Measurements from ENCODE around the gene SPI1. TPM values are rescaled to one million over a fixed set of nuclear protein-coding genes. Genes with fewer than 3 reads are reported as not detected.

Gene SPI1
- total and polyA plus RNA-seq, 4 donors, result 6.3 to 56.0 (median 39.4) TPM

- intact Hi-C loops (cut with DNase I), result loop anchor here (5.0 to 10.0 kb wide), 5 partner anchors 103 to 473 kb away; partner anchors contain the start of genes ARFGAP2 (in 1 of the 2) and NR1H3 (in 1 of the 2)
- no peak for ATAC-seq (ENCODE audit: low FRiP score)
- 86 to 92% methylated on average over 6 of the region's 6 CpGs for WGBS, 2 donors
- no peaks in the 10 kb centered on the region for H3K27me3 ChIP-seq (ENCODE audit: control insufficient read depth in 1 of 2, insufficient read depth in 2 of 2, low read length in 1 of 2)
- H3K36me3 ChIP-seq (ENCODE audit: control insufficient read depth in 1 of 2, insufficient read depth in 2 of 2, low read length in 1 of 2), result no peaks in the 10 kb centered on the region
- DNase-seq, result peak in 1 of 2 donors; percentile 44
- no peak overlapping the region for H3K27ac ChIP-seq (ENCODE audit: low read depth in 1 of 2, low read length in 2 of 2)
- H3K4me3 ChIP-seq (ENCODE audit: low read length in 2 of 2), result no peak overlapping the region
- H3K4me1 ChIP-seq (ENCODE audit: control insufficient read depth in 1 of 2, insufficient read depth in 2 of 2, low read length in 2 of 2), result no peaks in the 10 kb centered on the region
- no peaks in the 10 kb centered on the region for H3K9me3 ChIP-seq (ENCODE audit: control insufficient read depth, low read length)
These were observed 20.2 kb downstream of the SPI1 start for GRCh38 chr11:47357985-47358730.

GRCh38 chr11:47356998-47357329 lies 21.4 kb downstream of the SPI1 start:
- ATAC-seq (ENCODE audit: low FRiP score) (no peak), DNase-seq (no peak)
- Histone ChIP-seq H3K9me3 (ENCODE audit: control insufficient read depth, low read length) (no peaks in the 10 kb centered on the region), H3K4me3 (ENCODE audit: low read length in 2 of 2) (no peak overlapping the region), H3K36me3 (ENCODE audit: control insufficient read depth in 1 of 2, insufficient read depth in 2 of 2, low read length in 1 of 2) (no peaks in the 10 kb centered on the region), H3K4me1 (ENCODE audit: control insufficient read depth in 1 of 2, insufficient read depth in 2 of 2, low read length in 2 of 2) (no peaks in the 10 kb centered on the region), H3K27me3 (ENCODE audit: control insufficient read depth in 1 of 2, insufficient read depth in 2 of 2, low read length in 1 of 2) (no peaks in the 10 kb centered on the region), H3K27ac (ENCODE audit: low read depth in 1 of 2, low read length in 2 of 2) (no peak overlapping the region)
- intact Hi-C loops (cut with DNase I), result loop anchor here (5.0 to 10.0 kb wide), 5 partner anchors 102 to 472 kb away; partner anchors contain the start of genes ARFGAP2 (in 1 of the 2) and NR1H3 (in 1 of the 2)
- 93 to 94% methylated on average over 1 of the region's 1 CpG for WGBS, 2 donors

DNA sequence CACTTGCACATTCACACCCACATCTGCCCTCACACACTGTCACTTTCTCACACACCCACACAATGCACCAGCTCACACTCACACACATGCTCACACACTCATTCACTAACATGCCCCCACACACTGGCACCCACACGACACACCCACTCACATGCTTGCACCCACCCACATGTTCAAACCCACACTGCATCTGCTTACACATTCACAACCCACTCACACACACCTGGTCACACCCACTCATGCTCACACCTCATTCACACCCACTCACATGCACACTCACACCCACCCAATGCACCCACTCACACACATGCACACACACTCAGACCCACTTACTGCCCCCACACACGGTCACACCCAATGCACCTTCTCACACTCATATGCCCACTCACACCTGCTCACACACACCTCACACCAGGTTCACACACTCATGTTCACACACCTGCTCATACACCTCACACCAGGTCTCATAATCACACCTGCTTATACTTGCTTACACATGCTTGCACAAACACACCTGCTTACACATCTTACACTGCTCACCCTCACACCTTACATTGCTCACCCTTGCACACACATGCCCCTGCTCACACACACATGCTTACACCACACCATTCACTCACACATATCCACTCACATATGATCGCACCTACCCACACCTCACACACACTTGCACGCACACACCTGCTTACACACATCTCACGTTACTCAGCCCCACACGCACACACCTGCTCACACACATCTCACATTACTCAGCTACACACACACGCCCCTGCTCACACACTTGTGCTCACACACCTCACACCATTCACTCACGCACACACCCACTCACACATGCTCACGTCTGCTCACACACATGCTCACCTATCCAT lies 22.0 kb downstream of the SPI1 start:
- no peaks in the 10 kb centered on the region for H3K27me3 ChIP-seq (ENCODE audit: control insufficient read depth in 1 of 2, insufficient read depth in 2 of 2, low read length in 1 of 2)
- 91 to 93% methylated on average over 9 of the region's 9 CpGs for WGBS, 2 donors
- intact Hi-C loops (cut with DNase I), result loop anchor here (5.0 to 10.0 kb wide), 5 partner anchors 102 to 472 kb away; partner anchors contain the start of genes ARFGAP2 (in 1 of the 2) and NR1H3 (in 1 of the 2)
- no peak for ATAC-seq (ENCODE audit: low FRiP score)
- no peak overlapping the region for H3K27ac ChIP-seq (ENCODE audit: low read depth in 1 of 2, low read length in 2 of 2)
- no peaks in the 10 kb centered on the region for H3K9me3 ChIP-seq (ENCODE audit: control insufficient read depth, low read length)
- H3K36me3 ChIP-seq (ENCODE audit: control insufficient read depth in 1 of 2, insufficient read depth in 2 of 2, low read length in 1 of 2), result no peaks in the 10 kb centered on the region
- DNase-seq, result peak in 1 of 2 donors; percentile 32
- no peaks in the 10 kb centered on the region for H3K4me1 ChIP-seq (ENCODE audit: control insufficient read depth in 1 of 2, insufficient read depth in 2 of 2, low read length in 2 of 2)
- no peak overlapping the region for H3K4me3 ChIP-seq (ENCODE audit: low read length in 2 of 2)

GRCh38 chr11:47355283-47356128 lies 22.8 kb downstream of the SPI1 start:
- no peaks in the 10 kb centered on the region for H3K36me3 ChIP-seq (ENCODE audit: control insufficient read depth in 1 of 2, insufficient read depth in 2 of 2, low read length in 1 of 2)
- peak overlapping the region; percentile 24 for H3K4me3 ChIP-seq (ENCODE audit: low read length in 2 of 2)
- no peaks in the 10 kb centered on the region for H3K4me1 ChIP-seq (ENCODE audit: control insufficient read depth in 1 of 2, insufficient read depth in 2 of 2, low read length in 2 of 2)
- H3K27me3 ChIP-seq (ENCODE audit: control insufficient read depth in 1 of 2, insufficient read depth in 2 of 2, low read length in 1 of 2), result no peaks in the 10 kb centered on the region
- H3K27ac ChIP-seq (ENCODE audit: low read depth in 1 of 2, low read length in 2 of 2), result no peak overlapping the region
- intact Hi-C loops (cut with DNase I), result loop anchor here (2.0 to 10.0 kb wide), 7 partner anchors 101 to 471 kb away; partner anchors contain the start of genes ARFGAP2 (in 2 of the 2) and NR1H3 (in 1 of the 2)
- 26 to 28% methylated on average over 30 to 47 of the region's 47 CpGs for WGBS, 2 donors
- H3K9me3 ChIP-seq (ENCODE audit: control insufficient read depth, low read length), result no peaks in the 10 kb centered on the region
- ATAC-seq (ENCODE audit: low FRiP score) (peak; percentile 80), DNase-seq (peak; percentile 93 to 98)

- no peaks in the 10 kb centered on the region for H3K36me3 ChIP-seq (ENCODE audit: control insufficient read depth in 1 of 2, insufficient read depth in 2 of 2, low read length in 1 of 2)
- H3K9me3 ChIP-seq (ENCODE audit: control insufficient read depth, low read length), result no peaks in the 10 kb centered on the region
- DNase-seq (no peak), ATAC-seq (ENCODE audit: low FRiP score) (no peak)
- peak overlapping the region; percentile 24 for H3K4me3 ChIP-seq (ENCODE audit: low read length in 2 of 2)
- no peak overlapping the region for H3K27ac ChIP-seq (ENCODE audit: low read depth in 1 of 2, low read length in 2 of 2)
- no peaks in the 10 kb centered on the region for H3K27me3 ChIP-seq (ENCODE audit: control insufficient read depth in 1 of 2, insufficient read depth in 2 of 2, low read length in 1 of 2)
- intact Hi-C loops (cut with DNase I), result loop anchor here (2.0 to 10.0 kb wide), 7 partner anchors 100 to 470 kb away; partner anchors contain the start of genes ARFGAP2 (in 2 of the 2) and NR1H3 (in 1 of the 2)
- H3K4me1 ChIP-seq (ENCODE audit: control insufficient read depth in 1 of 2, insufficient read depth in 2 of 2, low read length in 2 of 2), result no peaks in the 10 kb centered on the region
- 11 to 14% methylated on average over 14 to 32 of the region's 32 CpGs for WGBS, 2 donors
These were observed 23.4 kb downstream of the SPI1 start for GRCh38 chr11:47354913-47355282.

DNA sequence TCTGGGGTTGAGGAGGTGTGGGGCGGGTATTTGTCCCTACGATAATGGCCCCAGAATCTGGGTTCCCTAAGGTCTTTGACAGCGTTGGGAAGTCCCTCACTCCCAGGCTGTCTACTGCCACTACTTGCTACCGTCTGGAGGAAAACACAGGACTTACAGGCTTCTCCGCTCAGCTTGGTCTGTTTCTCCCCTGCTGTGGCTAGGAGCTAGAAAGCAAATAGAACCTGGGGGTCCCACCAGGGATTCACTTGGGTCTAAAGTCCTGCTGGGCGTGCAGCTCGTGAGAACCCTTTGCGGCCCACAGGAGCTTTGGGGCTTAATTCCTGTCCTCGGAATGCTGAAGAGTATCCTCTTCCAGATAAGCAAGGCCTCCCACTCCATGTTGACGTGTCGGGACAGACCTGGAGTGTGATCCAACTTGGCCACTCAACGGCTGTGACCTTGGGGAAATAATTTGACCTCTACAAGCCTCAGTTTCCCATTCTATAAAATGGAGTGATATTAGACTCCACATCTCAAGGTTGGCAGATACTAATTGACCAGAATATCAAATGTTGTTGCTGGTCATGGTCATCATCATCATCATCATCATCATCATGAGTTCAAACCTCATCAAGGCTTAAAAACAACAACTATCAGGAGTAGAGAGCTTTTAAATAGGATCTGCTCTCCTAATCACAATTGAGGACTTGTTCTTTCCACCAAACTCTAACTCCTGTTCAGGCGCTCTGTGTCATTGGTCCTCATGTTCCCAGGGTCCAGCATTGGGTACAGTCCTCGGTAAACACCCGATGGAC lies 24.2 kb downstream of the SPI1 start:
- Histone ChIP-seq H3K36me3 (ENCODE audit: control insufficient read depth in 1 of 2, insufficient read depth in 2 of 2, low read length in 1 of 2) (no peaks in the 10 kb centered on the region), H3K4me1 (ENCODE audit: control insufficient read depth in 1 of 2, insufficient read depth in 2 of 2, low read length in 2 of 2) (no peaks in the 10 kb centered on the region), H3K4me3 (ENCODE audit: low read length in 2 of 2) (no peak overlapping the region), H3K9me3 (ENCODE audit: control insufficient read depth, low read length) (no peaks in the 10 kb centered on the region), H3K27ac (ENCODE audit: low read depth in 1 of 2, low read length in 2 of 2) (no peak overlapping the region), H3K27me3 (ENCODE audit: control insufficient read depth in 1 of 2, insufficient read depth in 2 of 2, low read length in 1 of 2) (no peaks in the 10 kb centered on the region)
- DNase-seq, result no peak
- 90 to 91% methylated on average over 15 of the region's 15 CpGs for WGBS, 2 donors
- no peak for ATAC-seq (ENCODE audit: low FRiP score)
- intact Hi-C loops (cut with DNase I), result loop anchor here (2.0 to 10.0 kb wide), 4 partner anchors 99 to 469 kb away; partner anchors contain the start of genes ARFGAP2 (in 1 of the 2) and NR1H3 (in 1 of the 2)

DNA sequence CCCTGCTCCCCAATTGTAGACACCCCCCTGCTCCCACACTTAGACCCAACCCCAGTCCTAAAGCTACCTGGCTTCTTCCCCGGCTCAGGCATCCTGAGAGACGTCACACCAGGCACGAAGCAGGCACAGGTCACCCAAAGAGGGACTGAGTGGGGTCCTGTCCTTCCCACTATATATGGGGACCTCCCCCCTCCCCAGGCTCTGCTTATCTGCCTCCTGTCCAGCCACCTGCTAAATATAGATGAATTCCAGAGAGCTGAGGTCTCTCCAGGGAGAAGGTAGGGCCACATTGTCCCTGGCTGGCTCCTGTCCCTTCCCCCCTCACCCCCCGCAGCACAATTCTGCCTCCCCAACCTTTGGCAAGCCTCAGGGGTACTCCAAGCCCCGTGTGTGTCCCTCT lies 25.8 kb downstream of the SPI1 start, which contains the start of gene MYBPC3:
Gene MYBPC3, minus strand, starts transcription at position 147 of the 400 bp plus-strand sequence. Its CDS starts 55 bp downstream, at position 92.
- no peak within 1 kb of the TSS for H3K27ac ChIP-seq (ENCODE audit: low read depth in 1 of 2, low read length in 2 of 2)
- no peak within 1 kb of the TSS for H3K4me3 ChIP-seq (ENCODE audit: low read length in 2 of 2)
- H3K4me1 ChIP-seq (ENCODE audit: control insufficient read depth in 1 of 2, insufficient read depth in 2 of 2, low read length in 2 of 2), result no peaks in the 10 kb centered on the region
- H3K9me3 ChIP-seq (ENCODE audit: control insufficient read depth, low read length), result no peaks in the 10 kb centered on the region
- H3K36me3 ChIP-seq (ENCODE audit: control insufficient read depth in 1 of 2, insufficient read depth in 2 of 2, low read length in 1 of 2), result no peaks in the 10 kb centered on the region
- intact Hi-C loops (cut with DNase I), result loop anchor here (10.0 kb wide), 2 partner anchors 98 to 468 kb away; partner anchors contain the start of gene NR1H3 (in 1 of the 2)
- 63 to 67% methylated on average over 5 of the region's 5 CpGs for WGBS, 2 donors
- DNase-seq, result no peak
- no peak for ATAC-seq (ENCODE audit: low FRiP score)
- H3K27me3 ChIP-seq (ENCODE audit: control insufficient read depth in 1 of 2, insufficient read depth in 2 of 2, low read length in 1 of 2), result no peaks in the 10 kb centered on the region
